GM10847 (cell line): ENCODE results near the gene AMZ1.

Source experiments
- POLR2A ChIP-seq: IDR thresholded peaks from 2 replicates; pipeline ENCODE4 v1.6.1; 2011; ENCODE audit not compliant: insufficient read length; ENCODE audit errors: extremely low read depth

Gene AMZ1

GRCh38 chr7:2692543-2692942, 4.5 kb downstream of the AMZ1 start:
- no peak for TF ChIP-seq POLR2A

DNA sequence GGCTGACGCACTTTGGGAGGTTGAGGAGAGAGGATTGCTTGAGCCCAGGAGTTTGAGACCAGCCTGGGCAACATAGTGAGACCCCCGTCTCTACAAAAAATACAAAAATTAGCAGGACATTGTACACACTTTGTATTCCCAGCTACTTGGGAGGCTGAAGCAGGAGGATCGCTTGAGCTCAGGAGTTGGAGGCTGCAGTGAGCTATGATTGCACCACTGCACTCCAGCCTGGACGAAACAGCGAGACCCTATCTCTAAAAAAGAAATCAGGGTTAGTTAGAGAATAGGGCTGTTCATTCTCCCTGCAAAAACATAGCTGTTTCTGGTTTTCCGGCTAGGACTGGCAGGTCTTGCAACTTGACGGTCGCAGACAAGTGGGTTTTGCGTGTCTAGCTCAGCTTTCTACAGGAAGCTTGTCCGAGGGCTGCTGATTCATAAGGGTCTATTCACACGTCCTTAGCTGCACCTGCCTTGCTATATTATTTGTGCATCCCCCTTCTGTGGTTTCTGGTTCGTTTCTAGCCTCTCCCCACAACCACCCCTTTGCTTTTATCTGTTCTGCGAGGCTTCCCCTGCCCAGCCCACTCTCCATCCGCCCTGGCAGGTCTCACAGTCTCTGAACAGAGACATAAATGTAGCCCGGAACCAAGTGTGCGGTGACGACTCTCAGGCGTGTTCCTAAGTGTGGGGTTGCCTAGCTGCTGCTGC, 10.7 kb downstream of the AMZ1 start:
- TF ChIP-seq POLR2A, result no peak

- no peak for TF ChIP-seq POLR2A
Observed at GRCh38 chr7:2699289-2699620, 11.3 kb downstream of the AMZ1 start.

DNA sequence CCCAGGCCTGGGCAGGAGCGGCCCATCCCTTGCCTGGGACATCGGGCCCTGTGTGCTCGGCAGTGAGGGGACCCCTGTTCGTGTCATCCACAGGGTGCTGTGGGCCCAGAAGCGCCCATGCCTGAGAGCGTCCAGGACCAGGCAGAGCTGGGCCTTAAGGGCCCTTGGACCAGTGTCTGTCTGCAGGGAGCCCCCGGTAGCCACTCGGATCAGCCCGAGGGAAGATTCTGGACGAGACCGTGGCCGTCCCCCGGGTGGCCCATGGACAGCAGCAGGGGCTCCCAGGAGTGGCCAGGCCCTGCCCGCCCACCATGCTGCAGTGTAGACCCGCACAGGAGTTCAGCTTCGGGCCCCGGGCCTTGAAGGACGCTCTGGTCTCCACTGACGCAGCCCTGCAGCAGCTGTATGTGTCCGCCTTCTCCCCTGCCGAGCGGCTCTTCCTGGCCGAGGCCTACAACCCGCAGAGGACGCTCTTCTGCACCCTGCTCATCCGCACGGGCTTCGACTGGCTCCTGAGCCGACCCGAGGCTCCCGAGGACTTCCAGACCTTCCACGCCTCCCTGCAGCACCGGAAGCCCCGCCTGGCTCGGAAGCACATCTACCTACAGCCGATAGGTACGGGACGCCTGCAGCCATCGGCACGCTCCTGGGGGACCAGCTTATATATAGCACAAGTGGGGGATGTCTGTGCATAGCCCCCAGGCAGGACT, 12.3 kb downstream of the AMZ1 start:
- no peak for TF ChIP-seq POLR2A

- no peak for TF ChIP-seq POLR2A
Observed at GRCh38 chr7:2701424-2701823, 13.4 kb downstream of the AMZ1 start.

DNA sequence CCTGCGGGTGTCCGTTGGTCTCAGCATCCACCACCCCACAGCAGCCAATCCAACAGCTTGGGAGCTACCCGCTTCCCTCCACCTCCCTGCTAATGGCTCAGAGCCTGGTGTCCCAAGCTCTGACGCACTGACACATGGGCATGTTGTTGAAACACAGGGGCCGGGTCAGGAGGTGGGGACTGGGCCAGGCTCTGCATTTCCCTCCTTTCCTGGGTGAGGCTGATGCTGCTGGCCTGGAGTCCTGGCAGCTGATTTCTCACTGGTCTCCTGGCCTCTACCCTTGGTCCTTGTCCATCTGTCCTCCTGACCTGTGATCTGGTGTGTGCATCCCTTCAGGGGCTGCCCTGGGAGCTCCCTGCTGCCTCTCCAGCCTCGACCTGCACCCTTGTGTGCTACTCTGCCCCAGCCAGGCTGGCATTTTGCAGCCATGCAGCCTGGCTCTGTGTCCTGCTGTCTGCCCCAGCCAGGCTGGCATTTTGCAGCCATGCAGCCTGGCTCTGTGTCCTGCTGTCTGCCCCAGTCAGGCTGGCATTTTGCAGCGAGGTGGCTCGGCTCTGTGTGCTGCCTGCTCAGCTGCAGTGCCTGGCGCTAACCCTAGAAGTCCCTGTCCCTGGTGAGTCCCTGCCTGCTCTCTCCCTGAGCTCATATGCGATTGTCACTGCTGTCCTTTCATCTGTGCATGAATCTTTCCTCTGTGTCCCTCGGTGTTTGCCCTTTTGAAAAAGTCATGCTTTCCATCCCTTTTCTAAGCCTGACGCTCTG, 14.0 kb downstream of the AMZ1 start:
- no peak for TF ChIP-seq POLR2A

DNA sequence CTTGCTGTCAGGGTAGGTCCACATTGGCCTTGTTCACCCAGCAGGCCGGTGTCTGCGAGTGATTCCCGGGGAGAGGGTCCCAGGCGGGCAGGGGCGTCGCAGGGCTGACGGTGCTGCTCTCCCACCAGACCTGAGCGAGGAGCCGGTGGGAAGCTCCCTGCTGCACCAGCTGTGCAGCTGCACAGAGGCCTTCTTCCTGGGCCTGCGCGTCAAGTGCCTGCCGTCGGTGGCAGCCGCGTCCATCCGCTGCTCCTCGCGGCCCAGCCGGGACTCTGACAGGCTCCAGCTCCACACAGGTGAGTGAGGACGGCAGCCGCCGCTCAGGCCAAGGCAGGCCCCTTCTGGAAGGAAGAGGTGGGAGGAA, 14.6 kb downstream of the AMZ1 start:
- no peak for TF ChIP-seq POLR2A

GRCh38 chr7:2705371-2706096, 17.5 kb downstream of the AMZ1 start:
- no peak for TF ChIP-seq POLR2A

- TF ChIP-seq POLR2A, result no peak
Observed at GRCh38 chr7:2706685-2707126, 18.7 kb downstream of the AMZ1 start.

DNA sequence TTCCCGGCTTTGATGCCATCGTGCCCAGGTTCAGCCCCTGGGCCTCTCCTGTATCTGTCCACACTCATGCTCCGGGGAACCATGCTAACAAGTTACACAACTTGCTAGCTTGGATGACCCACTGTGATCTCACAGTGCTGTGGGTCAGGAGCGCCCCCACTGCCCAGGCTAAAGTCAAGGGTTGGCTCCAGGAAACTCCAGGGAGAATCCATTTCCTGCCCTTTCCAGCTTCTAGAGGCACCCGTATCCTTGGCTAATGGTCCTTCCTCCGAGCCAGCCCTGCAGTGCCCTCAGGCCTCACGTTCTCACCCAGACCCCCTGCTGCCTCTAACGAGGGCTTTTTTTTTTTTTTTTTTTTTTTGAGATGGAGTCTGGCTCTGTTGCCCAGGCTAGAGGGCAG, 19.5 kb downstream of the AMZ1 start:
- TF ChIP-seq POLR2A, result no peak

- no peak for TF ChIP-seq POLR2A
Observed at GRCh38 chr7:2708041-2708440, 20.0 kb downstream of the AMZ1 start.

DNA sequence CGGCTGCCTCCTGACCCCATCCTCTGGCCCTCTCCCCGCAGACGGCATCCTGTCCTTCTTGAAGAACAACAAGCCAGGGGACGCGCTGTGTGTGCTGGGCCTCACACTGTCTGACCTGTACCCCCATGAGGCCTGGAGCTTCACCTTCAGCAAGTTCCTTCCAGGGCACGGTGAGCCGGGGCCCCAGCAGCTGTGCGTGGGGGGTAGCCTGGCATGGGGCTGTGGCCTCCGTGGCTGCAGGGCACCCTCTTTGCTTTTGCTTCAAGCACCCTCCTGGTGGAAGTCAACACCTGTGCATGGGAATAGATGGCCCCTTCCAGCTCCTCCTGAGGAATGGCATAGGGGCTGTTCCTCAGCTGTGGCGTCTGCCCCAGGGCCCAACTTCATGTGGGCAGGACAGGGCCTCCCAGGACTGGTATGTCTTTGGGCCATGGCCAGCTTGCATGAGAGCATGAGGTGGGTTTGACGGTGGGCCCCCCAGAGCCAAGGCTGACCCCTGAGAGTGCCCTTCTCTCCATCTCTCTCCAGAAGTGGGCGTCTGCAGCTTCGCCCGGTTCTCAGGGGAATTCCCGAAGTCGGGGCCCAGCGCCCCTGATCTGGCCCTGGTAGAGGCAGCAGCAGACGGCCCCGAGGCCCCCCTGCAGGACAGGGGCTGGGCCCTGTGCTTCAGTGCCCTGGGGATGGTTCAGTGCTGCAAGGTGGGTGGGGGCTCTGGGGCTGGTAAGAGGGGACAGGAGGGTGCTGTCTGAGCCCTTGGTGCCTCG, 20.7 kb downstream of the AMZ1 start:
- TF ChIP-seq POLR2A, result no peak

- no peak for TF ChIP-seq POLR2A
Observed at GRCh38 chr7:2709553-2710285, 21.7 kb downstream of the AMZ1 start.

GRCh38 chr7:2710286-2710655, 22.3 kb downstream of the AMZ1 start:
- no peak for TF ChIP-seq POLR2A
